ENCODE measurements around the gene NTM.

The NTM gene

GRCh38 chr11:131975619-131976018, 605.2 kb downstream of the NTM start:
- Histone ChIP-seq H3K79me2 (ENCODE audit: low read length) (no peaks in the 10 kb centered on the region), H4K20me1 (ENCODE audit: insufficient read depth, low read length) (no peaks in the 10 kb centered on the region), H3K36me3 (replicated peaks; ENCODE audit: low read depth, low read length) (no peaks in the 10 kb centered on the region), H3K27me3 (ENCODE audit: low read depth, low read length) (peaks cover 12% of the 10 kb centered on the region), H3K4me1 (ENCODE audit: low read length) (no peaks in the 10 kb centered on the region), H3K9ac (ENCODE audit: low read length) (no peak overlapping the region), H3K27ac (ENCODE audit: low read length) (no peak overlapping the region), H3K9me3 (ENCODE audit: insufficient read depth, low read length) (no peaks in the 10 kb centered on the region), H3K4me2 (ENCODE audit: low read length) (no peak overlapping the region), H2AFZ (ENCODE audit: low read depth, low read length) (no peak overlapping the region), H3K4me3 (ENCODE audit: low read length) (no peak overlapping the region)
- TF ChIP-seq EZH2phosphoT487 (IDR thresholded peaks at IDR 0.05; ENCODE audit: low read depth) (no peak), CTCF (IDR thresholded peaks at IDR 0.05; ENCODE audit: low read depth, low read length) (no peak)

- no peaks in the 10 kb centered on the region for H3K4me1 ChIP-seq (ENCODE audit: low read length)
- H3K4me3 ChIP-seq (ENCODE audit: low read length): no peak overlapping the region
- H3K27me3 ChIP-seq (ENCODE audit: low read depth, low read length): peaks cover 13% of the 10 kb centered on the region
- no peak overlapping the region for H3K27ac ChIP-seq (ENCODE audit: low read length)
- no peak overlapping the region for H3K9ac ChIP-seq (ENCODE audit: low read length)
- TF ChIP-seq EZH2phosphoT487 (IDR thresholded peaks at IDR 0.05; ENCODE audit: low read depth): no peak
- no peak for TF ChIP-seq CTCF (IDR thresholded peaks at IDR 0.05; ENCODE audit: low read depth, low read length)
- no peak overlapping the region for H2AFZ ChIP-seq (ENCODE audit: low read depth, low read length)
- H3K36me3 ChIP-seq (replicated peaks; ENCODE audit: low read depth, low read length): no peaks in the 10 kb centered on the region
- H3K79me2 ChIP-seq (ENCODE audit: low read length): no peaks in the 10 kb centered on the region
- no peaks in the 10 kb centered on the region for H4K20me1 ChIP-seq (ENCODE audit: insufficient read depth, low read length)
- H3K9me3 ChIP-seq (ENCODE audit: insufficient read depth, low read length): no peaks in the 10 kb centered on the region
- H3K4me2 ChIP-seq (ENCODE audit: low read length): no peak overlapping the region
Measured at GRCh38 chr11:131976021-131976420, 605.6 kb downstream of the NTM start.

GRCh38 chr11:131977231-131977630, 606.8 kb downstream of the NTM start:
- Histone ChIP-seq H3K27me3 (ENCODE audit: low read depth, low read length) (peaks cover 19% of the 10 kb centered on the region), H3K27ac (ENCODE audit: low read length) (no peak overlapping the region), H3K4me3 (ENCODE audit: low read length) (no peak overlapping the region), H3K36me3 (replicated peaks; ENCODE audit: low read depth, low read length) (no peaks in the 10 kb centered on the region), H4K20me1 (ENCODE audit: insufficient read depth, low read length) (no peaks in the 10 kb centered on the region), H3K9ac (ENCODE audit: low read length) (no peak overlapping the region), H2AFZ (ENCODE audit: low read depth, low read length) (no peak overlapping the region), H3K4me2 (ENCODE audit: low read length) (no peak overlapping the region), H3K79me2 (ENCODE audit: low read length) (no peaks in the 10 kb centered on the region), H3K9me3 (ENCODE audit: insufficient read depth, low read length) (no peaks in the 10 kb centered on the region), H3K4me1 (ENCODE audit: low read length) (no peaks in the 10 kb centered on the region)
- TF ChIP-seq CTCF (IDR thresholded peaks at IDR 0.05; ENCODE audit: low read depth, low read length) (no peak), EZH2phosphoT487 (IDR thresholded peaks at IDR 0.05; ENCODE audit: low read depth) (no peak)

- no peaks in the 10 kb centered on the region for H3K4me1 ChIP-seq (ENCODE audit: low read length)
- TF ChIP-seq CTCF (IDR thresholded peaks at IDR 0.05; ENCODE audit: low read depth, low read length) (no peak), EZH2phosphoT487 (IDR thresholded peaks at IDR 0.05; ENCODE audit: low read depth) (no peak)
- H3K36me3 ChIP-seq (replicated peaks; ENCODE audit: low read depth, low read length): no peaks in the 10 kb centered on the region
- H3K9ac ChIP-seq (ENCODE audit: low read length): no peak overlapping the region
- no peak overlapping the region for H3K27ac ChIP-seq (ENCODE audit: low read length)
- peaks cover 19% of the 10 kb centered on the region for H3K27me3 ChIP-seq (ENCODE audit: low read depth, low read length)
- no peaks in the 10 kb centered on the region for H4K20me1 ChIP-seq (ENCODE audit: insufficient read depth, low read length)
- H3K9me3 ChIP-seq (ENCODE audit: insufficient read depth, low read length): no peaks in the 10 kb centered on the region
- H2AFZ ChIP-seq (ENCODE audit: low read depth, low read length): no peak overlapping the region
- no peaks in the 10 kb centered on the region for H3K79me2 ChIP-seq (ENCODE audit: low read length)
- H3K4me3 ChIP-seq (ENCODE audit: low read length): no peak overlapping the region
- no peak overlapping the region for H3K4me2 ChIP-seq (ENCODE audit: low read length)
Measured at GRCh38 chr11:131977854-131978253, 607.4 kb downstream of the NTM start.

Data from OCI-LY3 (cell line).